Pulmonary artery endothelial cell (primary cell): ENCODE data around the gene MCFD2. TPM values are rescaled to one million over a fixed set of nuclear protein-coding genes. Genes with fewer than 3 reads are reported as not detected.

Source experiments
- total RNA-seq: library from RNA; depleted of rRNA; stranded (reverse); fragments of >200 nt; gene quantifications from 2 replicates; pipeline ENCODE4 v1.2.3, GENCODE V29; 2014

MCFD2 gene
- total RNA-seq, 1 donor from 2014 or later = 231 TPM

Other genes with a start within 250 kb of the MCFD2 start
- gene SOCS5, start 216.5 kb downstream of the MCFD2 start, total RNA-seq = 13.3 and 17.3 TPM in 2 replicates
- 14.8 and 15.9 TPM in 2 replicates for gene TTC7A, start 25.4 kb upstream of the MCFD2 start, total RNA-seq
- gene STPG4, start 239.5 kb upstream of the MCFD2 start, total RNA-seq = 0.11 TPM in 1 of 2 replicates, not detected in the other